ENCODE data around the gene ZNF689.
"Not testable (repeated sequence)": the region's sequence is repeated elsewhere in the genome, so short reads cannot be mapped to it uniquely, and the experiment has no call there.

Gene ZNF689

DNA sequence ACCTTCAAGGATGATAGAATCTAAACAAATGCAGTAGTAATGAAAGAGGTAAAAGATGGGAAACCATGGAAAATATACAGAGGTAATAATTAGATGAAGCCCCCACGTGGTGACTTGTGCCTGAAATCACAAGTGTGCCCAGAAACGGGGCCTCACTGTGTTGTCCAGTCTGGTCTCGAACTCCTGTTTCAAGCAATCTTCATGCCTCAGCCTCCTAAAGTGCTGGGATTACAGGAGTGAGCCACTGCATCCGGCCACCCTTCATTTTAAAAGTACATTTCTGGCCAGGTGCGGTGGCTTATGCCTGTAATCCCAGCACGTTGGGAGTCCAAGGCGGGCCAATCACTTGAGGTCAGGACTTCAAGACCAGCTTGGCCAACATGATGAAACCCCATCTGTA lies 26.4 kb upstream of the ZNF689 start:
- DNase-seq (ENCODE audit: low read depth): no peak

DNA sequence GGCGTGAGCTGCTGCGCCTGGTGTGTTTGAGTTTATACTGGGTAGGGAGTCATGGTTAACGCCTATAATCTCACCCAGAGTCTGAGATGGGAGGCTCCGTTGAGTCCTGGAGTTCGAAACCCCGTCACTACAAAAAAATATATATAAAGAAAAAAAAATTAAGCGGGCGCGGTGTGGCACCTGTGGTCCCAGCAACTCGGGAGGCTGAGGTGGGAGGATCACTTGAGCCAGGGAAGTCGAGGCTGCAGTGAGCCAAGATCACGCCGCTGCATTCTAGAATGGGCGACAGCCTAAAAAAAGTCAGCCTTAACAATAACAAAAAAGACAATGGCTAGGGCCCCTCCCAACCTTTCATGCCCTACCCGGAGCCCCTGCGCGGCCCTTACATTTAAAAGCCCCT lies 23.3 kb upstream of the ZNF689 start:
- DNase-seq (ENCODE audit: low read depth): no peak

DNA sequence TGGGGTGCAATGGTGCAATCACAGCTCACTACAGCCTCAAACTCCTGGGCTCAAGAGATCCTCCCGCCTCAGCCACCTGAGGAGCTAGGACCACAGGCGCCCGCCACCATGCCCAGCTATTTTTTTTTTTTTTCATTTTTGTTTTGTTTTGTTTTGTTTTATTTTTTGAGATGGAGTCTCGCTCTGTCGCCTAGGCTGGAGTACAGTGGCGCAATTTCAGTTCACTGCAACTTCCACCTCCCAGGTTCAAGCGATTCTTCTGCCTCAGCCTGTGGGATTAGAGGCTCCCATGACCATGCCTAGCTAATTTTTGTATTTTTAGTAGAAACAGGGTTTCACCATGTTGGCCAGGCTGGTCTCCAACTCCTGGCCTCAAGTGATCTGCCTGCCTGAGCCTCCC lies 22.3 kb upstream of the ZNF689 start:
- DNase-seq (ENCODE audit: low read depth): not testable (repeated sequence)

DNA sequence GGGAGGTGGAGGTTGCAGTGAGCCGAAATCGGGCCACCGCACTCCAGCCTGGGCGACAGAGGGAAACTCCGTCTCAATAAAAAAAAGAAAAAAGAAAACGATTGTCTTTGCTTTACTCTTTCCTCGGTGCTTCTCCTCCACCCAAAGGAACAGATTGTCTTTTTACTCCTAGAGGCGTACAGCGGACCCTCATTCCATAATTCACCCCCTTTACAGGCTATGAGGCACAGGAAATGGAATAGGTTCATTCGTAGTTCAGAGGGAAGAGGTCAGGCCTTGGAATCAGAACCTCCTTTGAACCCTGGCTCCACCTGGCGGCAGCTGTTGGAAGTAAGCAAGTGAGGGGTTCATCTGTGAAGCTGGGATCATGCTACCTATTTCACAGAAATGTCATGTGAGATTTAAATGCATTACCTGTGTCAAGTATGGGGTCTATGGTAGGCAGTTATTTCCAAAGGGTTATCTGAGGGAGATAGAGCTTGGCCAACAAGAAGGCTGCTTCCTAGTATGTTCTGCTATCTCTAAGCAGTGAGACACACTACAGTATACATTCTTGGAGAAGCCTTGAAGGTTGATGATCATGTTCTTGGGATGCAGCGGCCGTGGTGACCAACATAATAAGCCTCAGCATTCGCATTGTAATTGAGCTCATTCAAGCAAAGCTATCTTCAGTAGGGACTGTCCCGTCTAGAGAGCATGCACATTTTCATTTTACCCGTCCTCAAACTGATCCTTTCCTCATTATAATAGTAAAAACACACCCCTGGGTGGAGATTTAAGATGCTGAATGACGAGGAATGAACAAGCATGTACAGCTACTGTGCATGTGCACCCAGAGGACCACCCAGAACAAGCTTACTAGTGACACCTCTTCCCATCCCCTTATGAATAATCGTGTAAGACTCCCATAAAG lies 18.7 kb upstream of the ZNF689 start:
- peak; percentile 73 for DNase-seq (ENCODE audit: low read depth)

DNA sequence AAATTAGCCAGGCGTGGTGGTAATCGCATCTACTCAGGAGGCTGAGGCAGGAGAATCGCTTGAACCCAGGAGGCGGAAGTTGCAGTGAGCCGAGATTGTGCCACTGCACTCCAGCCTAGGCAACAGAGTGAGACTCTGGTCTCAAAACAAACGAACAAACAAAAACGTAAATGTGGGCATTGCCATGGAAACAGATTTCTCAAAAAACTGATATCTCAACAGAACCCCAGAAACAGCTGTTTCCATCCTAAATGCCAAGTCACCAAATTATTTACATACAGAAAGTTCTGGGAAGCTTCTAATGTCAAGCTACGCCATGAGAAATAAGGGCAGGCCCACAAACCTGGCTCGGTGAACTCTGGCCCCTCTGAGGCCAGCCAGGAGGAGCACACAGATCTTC lies 16.0 kb upstream of the ZNF689 start:
- no peak for DNase-seq (ENCODE audit: low read depth)

DNA sequence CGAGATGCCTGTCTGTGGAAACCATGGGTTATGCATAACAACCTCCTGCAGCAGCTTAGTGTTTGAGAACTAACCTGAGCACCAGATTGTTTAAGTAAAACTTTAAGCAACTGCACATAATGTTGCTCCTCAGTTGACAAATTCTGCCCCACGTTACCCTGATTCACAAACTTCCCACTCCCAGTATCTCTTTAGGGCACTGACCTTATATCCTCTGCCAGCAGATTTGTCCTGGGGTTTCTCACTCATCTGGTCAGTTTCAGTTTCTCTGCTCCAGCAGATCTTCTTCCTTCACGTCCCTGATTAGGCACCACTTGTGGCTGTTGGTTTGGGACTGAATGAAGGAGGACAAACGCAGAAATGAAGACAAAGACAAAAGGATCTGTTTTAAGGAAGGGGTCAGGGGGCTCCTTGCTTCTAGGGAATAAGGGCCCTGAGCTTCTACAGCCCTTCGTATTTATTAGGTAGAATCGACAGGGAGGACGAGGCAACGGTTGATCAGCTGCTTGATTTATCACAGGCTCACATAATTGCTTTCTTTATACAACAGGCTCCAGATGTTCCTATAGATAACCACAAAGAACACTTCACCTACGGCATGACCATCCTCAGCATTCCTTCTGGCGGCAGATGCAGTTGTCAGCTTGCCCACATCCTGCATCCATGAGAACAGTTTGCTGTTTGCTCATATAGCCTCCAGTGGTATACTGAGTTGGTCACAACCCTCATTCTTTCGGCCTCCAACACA lies 13.5 kb upstream of the ZNF689 start:
- no peak for DNase-seq (ENCODE audit: low read depth)

DNA sequence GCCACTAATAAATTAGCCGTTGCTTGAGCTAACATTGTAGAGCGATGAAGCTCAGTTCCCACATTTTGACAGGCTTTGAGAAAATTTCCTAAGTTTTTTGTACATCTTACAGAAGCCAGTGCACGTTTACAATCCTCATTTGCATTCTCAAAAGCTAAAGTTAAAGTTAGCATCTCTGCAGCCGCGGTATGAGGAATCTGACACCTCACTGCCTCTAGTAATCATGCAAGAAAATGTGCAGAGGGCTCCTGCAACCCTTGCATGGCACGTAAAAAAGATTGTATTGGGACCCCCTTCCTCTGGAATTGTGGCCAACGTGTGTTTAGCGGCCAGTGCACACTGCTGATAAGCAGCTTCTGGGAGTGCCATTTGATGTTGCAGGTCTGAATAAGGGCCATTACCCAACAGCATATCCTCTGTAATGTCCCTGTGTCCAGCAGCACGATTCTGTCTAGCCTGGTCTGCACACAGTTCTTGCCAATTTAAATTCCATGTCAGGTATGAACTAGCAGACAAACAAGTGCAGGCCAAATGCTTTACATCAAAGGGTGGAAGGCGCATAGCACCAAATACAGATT lies 12.4 kb upstream of the ZNF689 start:
- DNase-seq (ENCODE audit: low read depth): no peak

DNA sequence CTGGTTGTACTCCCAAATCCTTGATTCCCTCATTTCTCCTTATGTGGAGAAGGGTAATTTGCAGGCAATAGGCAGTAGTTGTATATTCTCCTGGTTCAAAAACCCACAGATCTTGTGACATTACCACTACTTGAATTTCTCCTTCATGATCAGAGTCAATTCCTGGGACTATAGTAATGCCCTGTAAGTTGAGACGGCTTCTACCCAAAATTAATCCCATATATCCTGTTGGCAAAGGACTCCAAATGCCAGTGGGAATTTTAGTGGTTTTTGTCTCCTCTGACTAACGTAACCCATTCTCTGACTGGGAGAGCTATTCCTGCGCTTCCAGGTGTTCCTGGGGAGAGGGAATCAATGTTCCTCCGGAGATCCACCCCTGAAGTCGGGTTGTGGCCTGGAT lies 11.6 kb upstream of the ZNF689 start:
- DNase-seq (ENCODE audit: low read depth): no peak

DNA sequence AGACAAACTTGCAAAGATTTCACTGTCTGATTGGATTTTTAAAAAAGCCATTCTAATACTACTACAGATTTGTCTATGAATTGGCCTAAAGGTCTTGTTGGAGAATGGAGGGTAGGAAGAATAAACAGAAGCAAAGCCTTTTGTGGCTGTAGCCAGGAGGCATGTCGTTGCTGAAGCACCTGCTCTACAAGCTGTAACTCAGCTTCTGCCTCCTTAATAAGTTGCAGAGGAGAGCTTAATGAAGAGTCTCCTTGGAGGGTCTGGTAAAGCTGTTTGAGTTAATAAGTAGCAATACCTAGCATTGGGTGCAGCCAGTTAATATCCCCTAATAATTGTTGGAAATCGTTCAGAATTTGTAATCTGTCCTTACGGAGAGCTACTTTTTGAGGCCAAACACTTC lies 10.0 kb upstream of the ZNF689 start:
- no peak for DNase-seq (ENCODE audit: low read depth)

DNA sequence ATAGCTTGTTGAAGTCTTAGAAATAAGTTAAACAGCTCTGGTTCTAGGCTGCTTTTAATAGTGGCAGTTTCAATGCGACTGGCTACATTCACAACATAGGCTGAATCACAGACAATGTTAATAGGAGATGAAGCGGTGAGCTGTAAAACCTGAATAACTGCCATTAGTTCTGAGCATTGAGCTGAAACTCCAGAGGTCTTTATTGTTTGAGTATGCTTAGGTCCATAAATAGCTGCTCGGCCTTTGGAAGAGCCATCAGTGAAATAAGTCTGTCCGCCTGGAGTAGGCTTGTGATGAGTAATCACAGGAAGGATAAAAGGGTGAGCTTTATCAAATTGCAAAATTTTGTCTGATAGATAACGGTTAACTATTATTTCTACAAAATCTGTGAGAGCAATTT lies 9.4 kb upstream of the ZNF689 start:
- no peak for DNase-seq (ENCODE audit: low read depth)

DNA sequence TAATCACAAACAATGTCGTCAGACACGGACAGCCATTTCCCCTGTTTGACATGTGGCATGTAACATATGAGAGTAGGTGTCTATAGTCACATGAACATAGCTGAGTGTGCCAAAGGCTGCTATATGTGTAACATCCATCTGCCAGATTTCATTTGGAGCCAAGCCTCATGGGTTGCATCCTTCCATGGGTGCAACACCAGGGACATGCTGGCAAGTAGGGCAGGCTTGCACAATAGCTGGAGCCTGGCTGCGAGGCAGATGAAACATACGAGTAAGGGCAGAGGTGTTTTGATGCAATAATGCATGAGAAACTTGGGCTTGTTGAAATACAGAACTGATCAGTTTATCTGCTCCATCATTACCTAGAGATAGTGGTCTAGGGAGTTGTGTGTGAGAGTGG lies 9.0 kb upstream of the ZNF689 start:
- no peak for DNase-seq (ENCODE audit: low read depth)

DNA sequence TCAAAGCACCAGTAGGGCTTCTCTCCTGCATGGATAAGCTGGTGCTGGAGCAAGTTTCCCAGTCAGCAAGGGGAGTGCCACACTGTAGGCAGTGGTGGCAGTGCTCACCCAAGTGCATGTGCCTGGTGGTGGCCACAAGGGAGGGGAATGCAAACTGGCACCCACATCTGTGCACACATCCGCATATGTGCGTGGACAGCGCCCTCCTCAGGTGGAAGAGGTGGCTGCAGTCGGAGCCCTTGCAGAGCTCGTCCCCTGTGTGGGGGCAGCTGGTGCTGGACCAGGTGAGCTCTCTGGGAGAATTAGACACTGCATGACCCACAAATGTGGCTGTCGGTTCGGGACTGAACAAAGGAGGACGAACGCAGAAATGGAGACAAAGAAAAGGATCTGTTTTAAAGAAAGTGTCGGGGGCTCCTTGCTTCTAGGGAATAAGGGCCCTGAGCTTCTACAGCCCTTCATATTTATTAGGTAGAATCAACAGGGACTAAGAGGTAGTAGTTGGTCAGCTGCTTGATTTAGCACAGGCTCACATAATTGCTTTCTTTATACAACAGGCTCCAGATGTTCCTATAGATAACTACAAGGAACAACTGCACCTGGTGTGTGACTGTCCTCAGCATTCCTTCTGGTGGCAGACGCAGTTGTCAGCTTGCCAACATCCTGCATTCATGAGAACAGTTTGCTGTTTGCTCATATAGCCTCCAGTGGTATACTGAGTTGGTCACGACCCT lies 5.3 kb upstream of the ZNF689 start:
- peak; percentile 41 for DNase-seq (ENCODE audit: low read depth)

DNA sequence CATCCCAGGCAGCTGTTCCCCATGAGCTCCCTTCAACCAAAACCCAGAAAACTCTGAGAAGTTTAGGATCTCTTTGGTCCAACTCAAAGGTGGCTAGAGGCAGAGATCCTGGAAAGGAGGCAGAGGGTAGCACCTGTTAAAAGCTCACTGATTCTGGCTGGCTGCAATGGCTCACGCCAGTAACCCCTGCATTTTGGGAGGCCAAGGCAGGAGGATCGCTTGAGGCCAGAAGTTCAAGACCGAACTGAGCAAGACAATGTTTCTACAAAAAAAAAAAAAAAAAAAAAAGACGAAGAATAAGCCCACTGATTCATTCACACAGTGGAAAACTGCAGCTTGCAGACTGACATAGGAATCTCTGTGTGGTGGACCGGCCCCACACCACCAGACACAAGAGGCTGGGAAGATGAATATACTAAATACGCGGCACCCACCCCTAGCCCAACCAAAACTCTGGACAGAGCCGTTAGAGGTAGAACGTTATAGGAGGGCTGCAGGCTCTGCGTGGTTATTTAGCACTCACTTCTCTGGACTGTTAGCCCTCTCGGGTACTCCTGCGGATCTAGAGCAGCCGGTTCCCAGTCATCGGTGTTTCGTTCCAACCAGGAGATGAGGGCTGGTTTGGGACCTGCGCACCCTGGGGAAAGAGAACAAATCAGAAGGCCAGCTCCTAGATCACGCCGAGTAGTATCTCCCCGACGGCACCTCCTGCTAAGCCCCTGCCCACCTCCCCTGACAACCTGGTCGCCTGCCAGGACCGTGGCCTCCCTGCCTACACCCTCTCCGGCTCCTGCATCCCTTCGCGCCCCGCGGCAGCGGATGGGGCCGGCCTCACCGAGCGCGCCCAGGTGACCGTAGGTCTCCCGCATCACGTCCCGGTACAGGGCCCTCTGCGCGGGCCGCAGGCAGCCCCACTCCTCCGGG lies 925 bp downstream of the ZNF689 start:
- DNase-seq (ENCODE audit: low read depth): peak; percentile 22

DNA sequence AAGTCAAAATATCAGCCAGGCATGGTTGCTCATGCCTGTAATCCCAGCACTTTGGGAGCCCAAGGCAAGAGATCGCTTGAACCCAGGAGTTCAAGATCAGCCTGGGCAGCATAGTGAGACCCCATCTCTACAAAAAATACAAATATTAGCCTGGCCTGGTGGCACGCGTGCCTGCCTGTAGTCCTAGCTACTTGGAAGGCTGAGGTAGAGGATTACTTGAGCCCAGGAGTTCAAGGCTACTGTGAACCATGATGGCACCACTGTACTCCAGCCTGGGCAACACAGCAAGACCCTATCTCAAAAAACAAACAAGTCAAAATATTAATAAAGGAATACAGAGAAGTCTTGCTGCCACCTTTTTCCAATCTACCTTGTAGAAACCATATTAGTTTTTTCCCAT lies 4.2 kb downstream of the ZNF689 start:
- no peak for DNase-seq (ENCODE audit: low read depth)

DNA sequence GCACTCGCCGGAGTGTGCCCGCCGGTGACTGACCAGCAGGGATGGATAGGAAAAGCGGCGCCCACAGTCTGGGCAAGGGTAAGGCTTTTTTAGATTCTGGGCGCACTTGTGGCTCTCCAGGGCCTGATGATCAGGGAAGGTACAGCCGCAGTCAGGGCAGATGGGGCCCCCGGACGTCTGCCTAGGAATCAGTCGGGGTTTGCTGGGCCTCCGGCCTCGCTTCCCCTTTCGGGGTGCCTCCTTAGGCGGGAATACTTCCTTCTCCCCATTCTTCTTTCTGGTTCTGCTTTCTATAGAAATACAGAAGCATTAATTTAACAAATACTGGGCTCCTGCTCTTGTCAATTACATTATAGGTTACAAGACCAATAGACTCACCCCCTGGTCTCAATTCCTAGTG lies 5.0 kb downstream of the ZNF689 start:
- no peak for DNase-seq (ENCODE audit: low read depth)

DNA sequence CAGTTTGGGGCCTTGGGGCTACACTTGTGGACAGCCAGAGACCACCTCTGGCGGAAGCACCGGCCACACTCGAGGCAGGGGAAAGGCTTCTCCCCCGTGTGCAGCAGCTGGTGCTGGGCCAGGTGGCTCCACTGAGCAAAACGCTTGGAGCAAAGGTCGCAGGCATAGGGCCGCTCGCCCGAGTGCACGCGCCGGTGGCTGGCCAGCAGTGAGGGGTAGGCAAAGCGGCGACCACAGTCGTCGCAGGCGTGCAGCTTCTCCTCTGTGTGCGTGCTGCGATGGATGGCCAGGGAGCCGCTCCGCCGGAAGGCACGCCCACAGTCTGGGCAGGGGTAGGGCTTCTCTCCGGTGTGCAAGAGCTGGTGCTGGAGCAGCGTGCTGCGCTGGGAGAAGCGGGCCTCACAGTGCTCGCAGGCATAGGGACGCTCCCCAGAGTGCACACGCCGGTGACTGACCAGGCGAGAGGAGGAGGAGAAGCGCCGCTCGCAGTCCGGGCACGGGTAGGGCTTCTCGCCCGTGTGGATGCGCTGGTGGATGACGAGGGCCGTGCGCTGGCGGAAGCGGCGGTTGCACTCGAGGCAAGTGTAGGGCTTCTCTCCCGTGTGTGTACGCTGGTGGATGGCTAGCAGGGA lies 5.8 kb downstream of the ZNF689 start:
- no peak for DNase-seq (ENCODE audit: low read depth)

DNA sequence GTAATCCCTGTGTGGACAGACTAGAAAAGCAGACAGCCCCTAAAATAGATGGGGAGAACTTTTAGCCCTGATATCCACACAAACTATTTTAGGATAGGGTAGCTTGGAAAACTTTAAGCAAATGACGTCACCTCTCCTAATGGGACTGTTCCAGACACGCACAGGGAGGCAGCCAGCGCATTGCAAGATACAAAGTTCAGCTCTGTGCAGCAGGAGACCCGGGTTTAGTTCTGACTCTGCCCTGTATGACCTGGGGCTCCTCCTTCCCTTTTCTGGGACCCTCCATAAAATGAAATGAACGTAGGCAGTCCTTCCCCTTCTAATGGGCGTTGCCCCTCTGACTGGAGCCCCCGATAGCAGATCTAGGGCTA lies 6.3 kb downstream of the ZNF689 start:
- DNase-seq (ENCODE audit: low read depth): no peak

DNA sequence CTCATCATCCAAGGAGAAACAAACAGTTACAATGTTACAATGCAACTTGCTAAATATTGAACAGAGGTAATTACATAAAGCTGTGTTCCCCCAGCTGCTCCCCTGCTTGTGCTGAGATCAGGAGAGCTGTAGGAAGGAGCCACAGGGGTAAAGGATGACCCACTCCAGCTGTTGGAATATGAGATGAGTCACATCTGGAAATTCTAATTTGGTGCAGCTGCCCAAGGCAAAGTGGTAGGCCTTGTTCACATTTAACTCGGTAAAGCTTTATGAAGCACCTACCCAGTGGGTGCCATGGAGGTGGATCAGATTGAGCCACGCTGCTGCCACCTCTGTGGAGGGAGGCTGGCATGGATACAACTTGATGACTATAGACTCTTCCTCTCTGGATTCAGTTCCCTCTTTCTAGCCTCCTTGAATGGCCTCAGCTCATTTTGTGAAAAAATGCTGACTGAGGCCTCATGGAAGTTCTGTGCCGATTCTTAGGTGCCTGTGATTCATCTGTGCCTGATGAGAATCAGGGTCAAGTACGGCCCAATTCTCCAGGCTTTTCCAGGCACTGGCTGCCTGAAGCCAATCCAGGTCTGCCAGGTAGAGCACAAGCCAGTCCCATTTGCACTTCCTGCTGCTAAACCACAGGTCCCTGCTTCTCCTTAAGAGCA lies 7.4 kb downstream of the ZNF689 start:
- DNase-seq (ENCODE audit: low read depth): no peak

DNA sequence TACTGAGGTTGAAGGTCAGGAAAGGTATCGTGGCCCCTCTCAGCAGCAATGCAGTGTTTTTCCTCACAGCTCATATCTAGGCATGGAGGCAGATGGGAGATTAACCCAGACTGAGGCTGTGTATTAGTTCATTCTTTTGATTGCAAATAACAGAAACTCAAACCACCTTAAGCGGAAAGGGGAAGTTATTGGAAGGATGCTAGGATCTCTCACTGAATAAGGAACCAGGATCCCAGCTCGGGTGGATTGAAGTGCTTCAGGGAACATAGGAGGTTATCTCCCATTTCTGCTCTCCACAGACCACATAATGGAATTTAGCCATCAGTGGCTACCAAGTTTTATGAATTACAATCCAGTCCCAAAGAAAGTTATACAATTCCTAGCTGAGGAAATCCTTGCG lies 8.2 kb downstream of the ZNF689 start:
- DNase-seq (ENCODE audit: low read depth): no peak

DNA sequence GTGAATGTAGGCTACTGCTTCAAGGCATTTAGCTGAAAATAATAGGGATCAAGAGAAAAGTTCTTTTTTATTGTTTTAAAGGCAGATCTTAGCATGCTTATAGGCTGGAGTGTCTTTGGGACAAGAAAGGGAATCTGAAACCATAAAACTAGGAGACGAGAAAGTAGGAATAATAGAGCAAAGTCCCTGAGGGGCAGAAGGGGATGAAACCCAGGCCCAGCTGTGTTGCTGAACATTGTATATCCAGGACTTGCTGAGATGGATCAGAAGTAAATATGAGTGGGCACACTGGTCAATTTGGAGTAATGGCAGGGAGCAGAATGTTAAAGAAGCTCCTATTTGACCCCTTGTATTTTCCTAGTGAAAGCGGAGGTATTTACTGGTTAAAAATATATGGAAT lies 9.3 kb downstream of the ZNF689 start:
- no peak for DNase-seq (ENCODE audit: low read depth)

All from activated T-helper 1 cell treated with Interleukin-2 at 50 U/mL for 16 hours (primary cell).